ENCODE data around the gene E2F3. TPM values are rescaled to one million over a fixed set of nuclear protein-coding genes. Genes with fewer than 3 reads are reported as not detected.
A peak's percentile ranks its signal among the peaks of the same experiment; 100 is the strongest.

E2F3 gene
- total RNA-seq, 1 experiment from 2014 or later: 35.7 TPM

DNA sequence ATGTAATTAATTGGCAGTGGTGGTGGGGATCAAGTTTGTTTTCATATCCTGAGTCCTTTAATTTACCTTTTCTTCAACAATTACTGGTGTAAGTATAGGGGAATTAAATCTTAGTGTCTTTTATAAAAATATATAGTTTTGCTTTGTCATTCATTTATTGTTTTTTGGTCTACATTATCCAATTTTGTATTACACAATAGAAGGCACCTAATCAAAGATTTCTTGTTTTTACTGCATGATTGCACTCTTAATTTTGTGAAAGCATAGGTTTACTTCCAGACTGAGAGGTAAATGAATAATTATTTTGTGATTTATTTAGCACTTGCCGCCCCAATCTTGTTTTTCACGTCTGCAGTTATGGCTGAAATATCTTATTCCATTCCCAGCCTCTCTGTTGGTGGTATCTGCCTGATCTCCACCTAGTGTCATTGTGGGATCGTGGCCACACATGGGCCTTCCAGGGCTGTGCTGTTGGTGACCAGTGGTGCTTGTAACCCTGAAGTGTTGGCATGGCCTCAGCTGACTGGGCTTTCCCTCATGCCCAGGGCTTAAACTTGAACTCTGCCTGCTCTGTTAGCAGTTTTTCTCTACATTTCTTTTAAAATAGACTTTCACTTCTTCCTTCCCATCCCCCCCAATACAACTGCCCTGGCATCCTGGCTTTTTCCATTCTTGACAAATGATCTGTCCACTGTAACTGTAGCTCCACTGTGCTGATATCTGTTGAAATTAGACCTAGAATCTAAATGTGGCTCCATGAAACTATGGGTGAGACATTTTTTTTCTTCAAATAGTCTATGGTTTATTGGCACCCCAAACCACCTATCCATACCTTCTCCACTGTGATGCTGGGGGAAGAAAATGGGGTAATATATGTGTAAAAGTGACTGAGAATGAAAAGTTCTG lies 24.8 kb downstream of the E2F3 start:
- no peak overlapping the region for H4K91ac ChIP-seq (ENCODE audit: insufficient read length, low read depth, low read length)
- no peak overlapping the region for H2AFZ ChIP-seq (ENCODE audit: low read length)
- H2BK12ac ChIP-seq (ENCODE audit: insufficient read length, low read depth, low read length): no peak overlapping the region
- H4K8ac ChIP-seq (replicated peaks; ENCODE audit: insufficient read length, low read depth, low read length): no peak overlapping the region
- H4K5ac ChIP-seq (ENCODE audit: insufficient read length, low read depth, low read length): no peak overlapping the region
- H3K9ac ChIP-seq (ENCODE audit: extremely low read depth, insufficient read length, low read length): no peak overlapping the region
- H3T11ph ChIP-seq (ENCODE audit: low read length): no peak overlapping the region
- TF ChIP-seq, protein P1, sequence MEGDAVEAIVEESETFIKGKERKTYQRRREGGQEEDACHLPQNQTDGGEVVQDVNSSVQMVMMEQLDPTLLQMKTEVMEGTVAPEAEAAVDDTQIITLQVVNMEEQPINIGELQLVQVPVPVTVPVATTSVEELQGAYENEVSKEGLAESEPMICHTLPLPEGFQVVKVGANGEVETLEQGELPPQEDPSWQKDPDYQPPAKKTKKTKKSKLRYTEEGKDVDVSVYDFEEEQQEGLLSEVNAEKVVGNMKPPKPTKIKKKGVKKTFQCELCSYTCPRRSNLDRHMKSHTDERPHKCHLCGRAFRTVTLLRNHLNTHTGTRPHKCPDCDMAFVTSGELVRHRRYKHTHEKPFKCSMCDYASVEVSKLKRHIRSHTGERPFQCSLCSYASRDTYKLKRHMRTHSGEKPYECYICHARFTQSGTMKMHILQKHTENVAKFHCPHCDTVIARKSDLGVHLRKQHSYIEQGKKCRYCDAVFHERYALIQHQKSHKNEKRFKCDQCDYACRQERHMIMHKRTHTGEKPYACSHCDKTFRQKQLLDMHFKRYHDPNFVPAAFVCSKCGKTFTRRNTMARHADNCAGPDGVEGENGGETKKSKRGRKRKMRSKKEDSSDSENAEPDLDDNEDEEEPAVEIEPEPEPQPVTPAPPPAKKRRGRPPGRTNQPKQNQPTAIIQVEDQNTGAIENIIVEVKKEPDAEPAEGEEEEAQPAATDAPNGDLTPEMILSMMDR (conservative IDR thresholded peaks at IDR 0.05): no peak
- peaks cover 4% of the 10 kb centered on the region; the same call in 1 of the 2 replicates for H3K4me1 ChIP-seq (ENCODE audit: insufficient read depth, low read length)
- no peak overlapping the region; a peak in 1 of 5 replicates for H3K4me3 Mint-ChIP-seq
- no peak overlapping the region for H3K23ac ChIP-seq (ENCODE audit: insufficient read length, low read depth, low read length)
- H3K18ac ChIP-seq (ENCODE audit: insufficient read length, low read depth, low read length): no peak overlapping the region
- no peak overlapping the region for H2AK5ac ChIP-seq (ENCODE audit: insufficient read length, low read length)
- no peak overlapping the region for H3K27ac ChIP-seq (ENCODE audit: insufficient read length, low read depth, low read length)
- peaks cover 5% of the 10 kb centered on the region for H3K79me1 ChIP-seq (ENCODE audit: insufficient read depth, low read depth, low read length, poor library complexity, severe bottlenecking)
- H4K20me1 ChIP-seq (ENCODE audit: control insufficient read depth, insufficient read depth, insufficient read length): no peaks in the 10 kb centered on the region
- H3K79me2 ChIP-seq (ENCODE audit: insufficient read depth, low read length): peaks cover 48% of the 10 kb centered on the region; the same call in 1 of the 2 replicates
- H3K14ac ChIP-seq (ENCODE audit: insufficient read depth, low read length): no peak overlapping the region
- peak overlapping the region in 1 of 3 experiments; percentile 25; a peak in 1 of 7 replicates for H3K27ac Mint-ChIP-seq
- H3K9me3 Mint-ChIP-seq: no peaks in the 10 kb centered on the region
- no peak overlapping the region for H2BK20ac ChIP-seq (ENCODE audit: low read depth, low read length, poor library complexity, severe bottlenecking)
- H3K36me3 Mint-ChIP-seq (ENCODE audit: insufficient read depth in 1 of 3, low read depth in 3 of 3): peaks cover 20 to 31% (median 21%) of the 10 kb centered on the region in 3 experiments
- H3K27me3 Mint-ChIP-seq (ENCODE audit: low read depth): no peaks in the 10 kb centered on the region
- H3K27me3 ChIP-seq (ENCODE audit: insufficient read depth, low read length): no peaks in the 10 kb centered on the region
- no peak overlapping the region for H2BK5ac ChIP-seq (ENCODE audit: insufficient read length, low read length)
- H3K4ac ChIP-seq (ENCODE audit: low read depth, low read length): no peak overlapping the region
- H2BK120ac ChIP-seq (ENCODE audit: low read depth, low read length, poor library complexity, severe bottlenecking): no peak overlapping the region
- DNase-seq: no peak
- H3K23me2 ChIP-seq (ENCODE audit: insufficient read length, low read depth, low read length, poor library complexity, severe bottlenecking): no peaks in the 10 kb centered on the region
- no peak overlapping the region for H3K56ac ChIP-seq (ENCODE audit: insufficient read length, low read depth, low read length)
- peaks cover 28 to 35% of the 10 kb centered on the region in 2 experiments for H3K4me1 Mint-ChIP-seq
- no peaks in the 10 kb centered on the region for H3K9me3 ChIP-seq (ENCODE audit: control insufficient read depth, low read depth, low read length)
- WGBS (ENCODE audit: extremely low coverage, insufficient read length, low lambda C conversion rate): no CpG with 5 or more reads among the region's 3 CpGs
- H3K4me2 ChIP-seq (ENCODE audit: insufficient read depth, insufficient read length, low read length): no peak overlapping the region
- no peak overlapping the region for H2BK15ac ChIP-seq (ENCODE audit: low read depth, low read length)

Measured in H9 (cell line).